K562 (cell line): ENCODE data around the gene POLK. TPM values are rescaled to one million over a fixed set of nuclear protein-coding genes. Genes with fewer than 3 reads are reported as not detected.
A peak's percentile ranks its signal among the peaks of the same experiment; 100 is the strongest.

Experiments
- ATAC-seq: fragments of 200-7000 bp; cut with Tn5 transposase; 3 replicates; pipeline ENCODE4 v1.9.1; 2020; ENCODE audit warnings: moderate library complexity
- BruUV-seq: library from RNA; stranded (reverse); fragments of 400-500 nt; replicated peaks from 2 replicates; lab custom pipeline; 2021; lab: Mats Ljungman, UMichigan
- CTCF ChIA-PET: fragments of 300-600 bp; formaldehyde crosslinking; extraction: SDS; loops from one replicate; lab custom pipeline; 2021; ENCODE audit warnings: low intra/inter-chr PET ratio; lab: Yijun Ruan, JAX
- POLR2A ChIA-PET: fragments of 300-600, 350-650 bp; sonication (Branson Sonifier 250); formaldehyde crosslinking; extraction: SDS; loops from one replicate; lab custom pipeline; 2021; ENCODE audit warnings: antibody characterized with exemption, inconsistent platforms; lab: Yijun Ruan, JAX
- DNase-seq, 4 experiments: peaks; one replicate each; pipeline versions ENCODE4 v3.0.0 to v3.0.0-alpha.2; 2011 to 2018; ENCODE audit warnings: low spot score in 3 of 4, mixed read lengths in 3 of 4; ENCODE audit errors: extremely low read depth in 1 of 4
- FAIRE-seq: peaks from 2 replicates; lab custom pipeline; 2011; peaks lifted over from hg19 to GRCh38; lab: Jason Lieb, UNC
- H2AFZ ChIP-seq: 2 replicates; pipeline ENCODE4 v1.6.0; 2011; ENCODE audit warnings: low read depth, low read length, control low read depth, inconsistent platforms
- H3K27ac ChIP-seq: fragments of 200-600 bp; 3 replicates; pipeline ENCODE4 v1.8.0; 2011; ENCODE audit warnings: low read depth, mild to moderate bottlenecking, control low read depth, inconsistent platforms, low read length, moderate library complexity, mixed read lengths; ENCODE audit errors: extremely low read depth
- H3K27me3 ChIP-seq, 2 experiments: fragments of 300-600 bp in 1 of 2; 2 replicates in 1 of 2; 3 replicates in 1 of 2; pipeline versions ENCODE4 v1.6.0 to v1.8.0; 2011; ENCODE audit warnings: inconsistent platforms in 2 of 2, low read length in 2 of 2, mild to moderate bottlenecking in 1 of 2, mixed read lengths in 1 of 2, moderate library complexity in 1 of 2; ENCODE audit not compliant: control insufficient read depth in 2 of 2, insufficient read depth in 2 of 2
- H3K36me3 ChIP-seq: fragments of 300-600 bp; 3 replicates; pipeline ENCODE4 v1.8.0; 2011; ENCODE audit warnings: mild to moderate bottlenecking, low read length, inconsistent platforms; ENCODE audit not compliant: control insufficient read depth, insufficient read depth
- H3K4me1 ChIP-seq, 2 experiments: fragments of 200-600 bp in 1 of 2; replicated peaks in 1 of 2; 2 replicates in 1 of 2; 3 replicates in 1 of 2; pipeline versions ENCODE4 v1.5.1 to v1.8.0; 2011; ENCODE audit warnings: inconsistent platforms in 2 of 2, low read length in 2 of 2, mild to moderate bottlenecking in 1 of 2, mixed read lengths in 1 of 2, moderate library complexity in 1 of 2; ENCODE audit not compliant: control insufficient read depth in 2 of 2, insufficient read depth in 2 of 2
- H3K4me2 ChIP-seq: 2 replicates; pipeline ENCODE4 v1.6.1; 2011; ENCODE audit warnings: low read length, control low read depth, inconsistent platforms, mixed read lengths; ENCODE audit not compliant: insufficient read depth
- H3K4me3 ChIP-seq: fragments of 200-600 bp; sonication (generic), shearing (Covaris generic); 2 replicates; pipeline ENCODE4 v1.5.1; 2016; ENCODE audit warnings: control low read depth, inconsistent platforms
- H3K79me2 ChIP-seq: fragments of 200-600 bp; 3 replicates; pipeline ENCODE4 v1.8.0; 2011; ENCODE audit warnings: low read length, inconsistent platforms; ENCODE audit not compliant: control insufficient read depth, insufficient read depth
- H3K9ac ChIP-seq, 2 experiments: 2 replicates each; pipeline versions ENCODE4 v1.6.0 to v1.6.1; 2011; ENCODE audit warnings: low read depth in 2 of 2, low read length in 2 of 2, control low read depth in 1 of 2, inconsistent platforms in 1 of 2, mild to moderate bottlenecking in 1 of 2, mixed read lengths in 1 of 2; ENCODE audit not compliant: insufficient read depth in 1 of 2
- H3K9me1 ChIP-seq: one replicate; pipeline ENCODE4 v1.6.0; 2011; ENCODE audit warnings: inconsistent platforms, mild to moderate bottlenecking, low read length, moderate library complexity; ENCODE audit not compliant: control insufficient read depth, insufficient read depth
- H3K9me3 ChIP-seq: replicated peaks from 2 replicates; pipeline ENCODE4 v1.5.1; 2011; ENCODE audit warnings: low read depth, low read length, inconsistent platforms; ENCODE audit not compliant: control insufficient read depth, insufficient read depth
- H4K20me1 ChIP-seq: replicated peaks from 2 replicates; pipeline ENCODE4 v1.6.1; 2011; ENCODE audit warnings: low read length, inconsistent platforms, mixed read lengths; ENCODE audit not compliant: control insufficient read depth, insufficient read depth
- BRD4 ChIP-seq: fragments of 200-600 bp; sonication (generic); IDR thresholded peaks from 2 replicates; pipeline ENCODE4 v1.6.1; 2017; ENCODE audit warnings: inconsistent platforms
- CBFA2T3 ChIP-seq: fragments of 450-650 bp; IDR thresholded peaks from 2 replicates; pipeline ENCODE4 v1.6.1; 2017
- CEBPB ChIP-seq: fragments of 450-650 bp; IDR thresholded peaks from 2 replicates; pipeline ENCODE4 v1.6.1; 2016; ENCODE audit warnings: missing genetic modification characterization, missing compliant biosample characterization
- DNMT1 ChIP-seq: fragments of 450-650 bp; IDR thresholded peaks from 2 replicates; pipeline ENCODE4 v1.6.1; 2016; ENCODE audit warnings: antibody characterized with exemption, mild to moderate bottlenecking
- DPF2 ChIP-seq: fragments of 450-650 bp; IDR thresholded peaks from 2 replicates; pipeline ENCODE4 v1.6.1; 2016
- EP300 ChIP-seq: IDR thresholded peaks from 2 replicates; pipeline ENCODE4 v1.6.1; 2012; ENCODE audit warnings: low read length, improper control_type of control experiment
- ESRRB ChIP-seq: fragments of 250-450 bp; sonication (Bioruptor Pico); IDR thresholded peaks from 2 replicates; pipeline ENCODE4 v1.5.0; 2020; ENCODE audit warnings: mild to moderate bottlenecking, moderate library complexity, borderline replicate concordance
- EWSR1 ChIP-seq: fragments of 450-650 bp; IDR thresholded peaks from 2 replicates; pipeline ENCODE4 v1.6.1; 2018; ENCODE audit warnings: borderline replicate concordance, mild to moderate bottlenecking, low read depth, moderate library complexity; ENCODE audit not compliant: partially characterized antibody
- GABPA ChIP-seq: fragments of 200-800 bp; sonication (Bioruptor generic); conservative IDR thresholded peaks from 2 replicates; pipeline ENCODE4 v1.6.1; 2016; ENCODE audit warnings: low read depth, missing genetic modification characterization, missing compliant biosample characterization
- GABPB1 ChIP-seq: sonication (generic); formaldehyde crosslinking; IDR thresholded peaks from 2 replicates; pipeline ENCODE4 v1.8.0; 2022; ENCODE audit warnings: mild to moderate bottlenecking, missing genetic modification reagents
- KDM1A ChIP-seq, 2 experiments: fragments of 450-650 bp; IDR thresholded peaks; 2 replicates each; pipeline ENCODE4 v1.6.1; 2016; ENCODE audit warnings: mild to moderate bottlenecking in 2 of 2
- MBD2 ChIP-seq: sonication (generic); IDR thresholded peaks from 2 replicates; pipeline ENCODE4 v1.6.1; 2016; ENCODE audit warnings: low read depth, borderline replicate concordance
- MECOM ChIP-seq: fragments of 250-450 bp; sonication (Bioruptor Pico); IDR thresholded peaks from 2 replicates; pipeline ENCODE4 v1.8.0; 2022; ENCODE audit warnings: inconsistent platforms
- MIER1 ChIP-seq: fragments of 450-650 bp; IDR thresholded peaks from 2 replicates; pipeline ENCODE4 v1.6.1; 2016; ENCODE audit warnings: antibody characterized with exemption, mild to moderate bottlenecking, low read depth
- NR2C2 ChIP-seq, 2 experiments: fragments of 200-800 bp in 1 of 2; sonication (Bioruptor generic) in 1 of 2; sonication (generic) in 1 of 2; formaldehyde crosslinking in 1 of 2; IDR thresholded peaks; 2 replicates each; pipeline versions ENCODE4 v1.6.1 to v1.8.0; 2016 to 2022; ENCODE audit warnings: mild to moderate bottlenecking in 1 of 2, missing compliant biosample characterization in 1 of 2, missing genetic modification characterization in 1 of 2, missing genetic modification reagents in 1 of 2
- POLR2AphosphoS5 ChIP-seq: IDR thresholded peaks from 2 replicates; pipeline ENCODE4 v1.6.1; 2011; ENCODE audit warnings: mild to moderate bottlenecking, low read depth, low read length, moderate library complexity; ENCODE audit not compliant: control insufficient read depth, insufficient read depth
- RFX5 ChIP-seq: IDR thresholded peaks from 2 replicates; pipeline ENCODE4 v1.6.1; 2011; ENCODE audit warnings: low read depth, mild to moderate bottlenecking, improper control_type of control experiment, low read length
- SNAPC5 ChIP-seq: fragments of 250-450 bp; sonication (Bioruptor Pico); IDR thresholded peaks from 2 replicates; pipeline ENCODE4 v1.8.0; 2021; ENCODE audit warnings: moderate library complexity, mild to moderate bottlenecking, inconsistent platforms
- SOX6 ChIP-seq: fragments of 450-650 bp; IDR thresholded peaks from 2 replicates; pipeline ENCODE4 v1.6.1; 2014; ENCODE audit warnings: mild to moderate bottlenecking
- TCFL5 ChIP-seq: fragments of 250-450 bp; sonication (Bioruptor Pico); conservative IDR thresholded peaks from 2 replicates; pipeline ENCODE4 v1.6.1; 2021; ENCODE audit warnings: mild to moderate bottlenecking, moderate library complexity, matching md5 sums
- TEAD4 ChIP-seq, 2 experiments: sonication (generic) in 1 of 2; formaldehyde crosslinking in 1 of 2; IDR thresholded peaks; 2 replicates each; pipeline versions ENCODE4 v1.6.1 to v1.8.0; 2012 to 2022; ENCODE audit warnings: borderline replicate concordance in 1 of 2, inconsistent platforms in 1 of 2, low read length in 1 of 2, mild to moderate bottlenecking in 1 of 2, missing genetic modification reagents in 1 of 2
- ZNF507 ChIP-seq: conservative IDR thresholded peaks from 2 replicates; pipeline ENCODE4 v1.6.1; 2017; ENCODE audit warnings: missing genetic modification characterization, missing compliant biosample characterization
- WGBS: fragments of 100-300 bp; shearing (Covaris generic); methylation state at CpG from one replicate; pipeline ENCODE4 v1.1.6; 2016; ENCODE audit warnings: low coverage, mixed read lengths; ENCODE audit not compliant: insufficient coverage; ENCODE audit errors: missing lambda C conversion rate; 5-methylcytosine and 5-hydroxymethylcytosine counted together
- in situ Hi-C: fragments of 300-500 bp; cut with MboI; formaldehyde crosslinking; loops from 4 replicates; pipeline ENCODE4 v1.15.0; 2018; ENCODE audit warnings: inconsistent platforms, mixed read lengths
- intact Hi-C: fragments of 100-400 bp; cut with micrococcal nuclease; formaldehyde crosslinking; loops from 2 replicates; pipeline ENCODE4 v1.14.2; 2022
- polyA plus RNA-seq, 8 experiments: library from polyadenylated mRNA; depleted of rRNA in 4 of 8; stranded (reverse) in 5 of 8; unstranded in 3 of 8; fragments of >200 nt; fragmentation: Nextera tagmentation in 2 of 8; fragmentation: Illumina TruSeq in 1 of 8; extraction: Ambion mirVana in 2 of 8; extraction: Trizol in 1 of 8; gene quantifications; 2 replicates each; pipeline versions ENCODE4 v1.2.1 to v1.2.3, GENCODE V29; 2011 to 2014; ENCODE audit warnings: inconsistent platforms in 1 of 8, missing spikeins in 1 of 8
- total RNA-seq, 7 experiments: library from RNA; depleted of rRNA in 6 of 7; stranded (reverse); fragments of >200 nt in 6 of 7; fragmentation: Illumina TruSeq in 2 of 7; extraction: Trizol in 2 of 7; gene quantifications; 2 replicates each; pipeline versions ENCODE4 v1.2.1 to v1.2.3, GENCODE V29; 2011 to 2021; ENCODE audit warnings: low replicate concordance in 1 of 7

POLK gene
- total and polyA plus RNA-seq, 9 of the 15 experiments (the other 6 are each of a cell fraction or from before 2014, with no cell fraction given), result 6.1 to 31.6 (median 16.5) TPM

- no peak for TF ChIP-seq DNMT1
- 0 out of 2 replicates have a peak, but pooled peaks have one; percentile 29 for TF ChIP-seq SOX6
- no peak for TF ChIP-seq EWSR1
- TF ChIP-seq DPF2, result 0 out of 2 replicates have a peak, but pooled peaks have one; percentile 27
- 0 out of 2 replicates have a peak, but pooled peaks have one; percentile 15 for TF ChIP-seq EP300
- TF ChIP-seq CBFA2T3, result peak; percentile 71
- no peak for TF ChIP-seq GABPB1 (CRISPR knock-in tag)
- TF ChIP-seq MECOM (CRISPR knock-in tag), result no peak
- peak; percentile 36; the same call in 1 of the 2 replicates for TF ChIP-seq POLR2AphosphoS5
- TF ChIP-seq NR2C2 (CRISPR knock-in tag; IDR thresholded peaks at IDR 0.05), result no peak
- TF ChIP-seq NR2C2 (tag; IDR thresholded peaks at IDR 0.05), result 0 out of 2 replicates have a peak, but pooled peaks have one; percentile 15
These were observed 104.7 kb downstream of the POLK start (continued) for GRCh38 chr5:75616371-75616881.

GRCh38 chr5:75616971-75617621, 105.4 kb downstream of the POLK start:
- POLR2A ChIA-PET, result interaction anchor here (0.6 to 1.3 kb wide), 6 partner anchors 10 to 54 kb away, joined by 3 to 9 read pairs (median 4); no protein-coding TSS in a partner anchor
- Histone ChIP-seq H3K27me3 (no peaks in the 10 kb centered on the region), H3K27ac (peak overlapping the region; percentile 44; the same call in 1 of the 3 replicates), H3K79me2 (no peaks in the 10 kb centered on the region), H3K4me1 (peaks cover 13 to 47% of the 10 kb centered on the region in 2 experiments), H3K4me3 (no peak overlapping the region), H2AFZ (0 out of 2 replicates have a peak overlapping the region, but pooled peaks have one; percentile 18), H3K4me2 (peak overlapping the region; percentile 38), H3K36me3 (no peaks in the 10 kb centered on the region), H3K9me1 (no peaks in the 10 kb centered on the region), H3K9me3 (no peaks in the 10 kb centered on the region), H3K9ac (peak overlapping the region; percentile 26; a peak in 2 of 4 replicates), H4K20me1 (no peaks in the 10 kb centered on the region)
- DNase-seq (peak in 3 of 4 experiments; percentile 15 to 65 (median 62)), FAIRE-seq (peak; percentile 26), ATAC-seq (peak; percentile 64)
- intact Hi-C loops, result loop anchor here (5.0 kb wide), 2 partner anchors 50 to 105 kb away; partner anchors contain the start of genes CERT1 and POLK
- CTCF ChIA-PET, result no interaction called here
- in situ Hi-C loops, result no loop called here
- no TSS peak for BruUV-seq
- 13% methylated on average over 7 of the region's 7 CpGs for WGBS
- no peak for TF ChIP-seq SNAPC5 (CRISPR knock-in tag)
- no peak for TF ChIP-seq RFX5
- no peak for TF ChIP-seq NR2C2 (CRISPR knock-in tag; IDR thresholded peaks at IDR 0.05)
- TF ChIP-seq NR2C2 (tag; IDR thresholded peaks at IDR 0.05), result 0 out of 2 replicates have a peak, but pooled peaks have one; percentile 11
- TF ChIP-seq TEAD4 (IDR thresholded peaks at IDR 0.05; ENCODE audit: low read length), result no peak
- no peak for TF ChIP-seq TEAD4 (CRISPR knock-in tag; IDR thresholded peaks at IDR 0.05; ENCODE audit: borderline replicate concordance)
- peak; percentile 76 for TF ChIP-seq CEBPB (tag)
- TF ChIP-seq MBD2, result no peak
- 0 out of 2 replicates have a peak, but pooled peaks have one; percentile 22 for TF ChIP-seq GABPA (tag)
- no peak for TF ChIP-seq TCFL5 (CRISPR knock-in tag)
- no peak for TF ChIP-seq MIER1
- TF ChIP-seq ZNF507, result no peak
- no peak for TF ChIP-seq BRD4
- peak in 1 of 2 experiments; percentile 9; a peak in 1 of 4 replicates for TF ChIP-seq KDM1A (IDR thresholded peaks at IDR 0.05)
- TF ChIP-seq ESRRB (CRISPR knock-in tag), result no peak
